HG02642 (cell line): ENCODE results near the gene S100A9.
"Not testable (repeated sequence)": the region's sequence is repeated elsewhere in the genome, so short reads cannot be mapped to it uniquely, and the experiment has no call there.

Source experiments
- ATAC-seq: cut with Tn5 transposase; IDR thresholded peaks from one replicate; pipeline ENCODE4 v1.9.1; 2021; ENCODE audit warnings: mild to moderate bottlenecking; ENCODE audit not compliant: unreplicated experiment, poor library complexity

The S100A9 gene

GRCh38 chr1:153357853-153358690, at the start of gene S100A9:
Gene S100A9 (plus strand): TSS chr1:153357854. CDS start chr1:153358284, 430 bp downstream.
- no peak for ATAC-seq

- ATAC-seq, result no peak
Measured at GRCh38 chr1:153308540-153308939, 49.1 kb upstream of the S100A9 start.

- ATAC-seq, result no peak
Measured at GRCh38 chr1:153309441-153309840, 48.2 kb upstream of the S100A9 start.

- no peak for ATAC-seq
Measured at GRCh38 chr1:153310526-153310925, 47.1 kb upstream of the S100A9 start.

- ATAC-seq, result no peak
Measured at GRCh38 chr1:153312570-153313186, 45.0 kb upstream of the S100A9 start, which contains the start of gene PGLYRP3. Gene PGLYRP3 (minus strand): TSS chr1:153312952. CDS start chr1:153310665, 2,287 bp downstream.

GRCh38 chr1:153313288-153313687, 44.4 kb upstream of the S100A9 start:
- ATAC-seq, result no peak

- ATAC-seq, result not testable (repeated sequence)
Measured at GRCh38 chr1:153314388-153314787, 43.3 kb upstream of the S100A9 start.

GRCh38 chr1:153316013-153316412, 41.6 kb upstream of the S100A9 start:
- ATAC-seq, result not testable (repeated sequence)

GRCh38 chr1:153318145-153318544, 39.5 kb upstream of the S100A9 start:
- ATAC-seq, result not testable (repeated sequence)

GRCh38 chr1:153322568-153322967, 35.1 kb upstream of the S100A9 start:
- no peak for ATAC-seq

- ATAC-seq, result no peak
Measured at GRCh38 chr1:153324912-153325311, 32.7 kb upstream of the S100A9 start.

- no peak for ATAC-seq
Measured at GRCh38 chr1:153333902-153334301, 23.8 kb upstream of the S100A9 start.

- no peak for ATAC-seq
Measured at GRCh38 chr1:153336650-153337049, 21.0 kb upstream of the S100A9 start.

- no peak for ATAC-seq
Measured at GRCh38 chr1:153337980-153338853, 19.4 kb upstream of the S100A9 start.

- ATAC-seq, result no peak
Measured at GRCh38 chr1:153339802-153340201, 17.9 kb upstream of the S100A9 start.

- ATAC-seq, result no peak
Measured at GRCh38 chr1:153340356-153340755, 17.3 kb upstream of the S100A9 start.

GRCh38 chr1:153341431-153341934, 16.2 kb upstream of the S100A9 start:
- no peak for ATAC-seq

- no peak for ATAC-seq
Measured at GRCh38 chr1:153342178-153342577, 15.5 kb upstream of the S100A9 start.

GRCh38 chr1:153343040-153343681, 14.5 kb upstream of the S100A9 start:
- no peak for ATAC-seq
